SK-N-DZ (cell line): Measurements from ENCODE around the gene RAD51C.
A peak's percentile ranks its signal among the peaks of the same experiment; 100 is the strongest.
"Not testable (repeated sequence)": the region's sequence is repeated elsewhere in the genome, so short reads cannot be mapped to it uniquely, and the experiment has no call there.

Experiments
- DNase-seq: peaks from one replicate; pipeline ENCODE4 v3.0.0-alpha.2; 2015; ENCODE audit warnings: low spot score

The RAD51C gene

GRCh38 chr17:58734811-58735210 is 42.4 kb downstream of the RAD51C start:
- DNase-seq, result no peak

GRCh38 chr17:58741121-58741625 is 48.8 kb downstream of the RAD51C start:
- DNase-seq, result no peak

DNA sequence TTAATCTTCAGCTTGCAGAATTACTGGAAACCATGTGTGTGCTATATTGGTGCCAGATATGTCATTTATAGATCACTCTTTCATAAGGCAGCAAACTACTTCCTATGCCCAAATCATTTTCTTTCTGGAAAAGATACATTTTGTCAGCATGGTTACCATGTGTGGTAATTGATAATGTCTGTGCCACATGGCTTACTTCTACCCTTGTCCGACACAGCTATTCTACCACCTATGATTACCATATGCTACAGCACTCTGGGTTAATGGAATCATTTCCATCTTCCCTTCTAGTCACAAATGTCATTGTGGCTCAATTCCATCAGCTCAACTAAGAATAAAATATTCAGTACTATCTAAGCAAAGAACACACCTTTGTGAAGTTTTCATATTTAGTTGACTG is 55.3 kb downstream of the RAD51C start:
- no peak for DNase-seq

GRCh38 chr17:58749627-58750026 is 57.2 kb downstream of the RAD51C start:
- not testable (repeated sequence) for DNase-seq

- no peak for DNase-seq
These were observed 60.6 kb downstream of the RAD51C start for GRCh38 chr17:58753026-58753425.

GRCh38 chr17:58755269-58755576 is 62.8 kb downstream of the RAD51C start:
- DNase-seq, result no peak

- DNase-seq, result peak; percentile 97
These were observed 63.3 kb downstream of the RAD51C start, which contains the start of gene PPM1E for GRCh38 chr17:58755577-58756245. TSS of gene PPM1E (plus strand) at chr17:58755854.

- DNase-seq, result peak; percentile 57
These were observed 64.1 kb downstream of the RAD51C start for GRCh38 chr17:58756246-58757161.

DNA sequence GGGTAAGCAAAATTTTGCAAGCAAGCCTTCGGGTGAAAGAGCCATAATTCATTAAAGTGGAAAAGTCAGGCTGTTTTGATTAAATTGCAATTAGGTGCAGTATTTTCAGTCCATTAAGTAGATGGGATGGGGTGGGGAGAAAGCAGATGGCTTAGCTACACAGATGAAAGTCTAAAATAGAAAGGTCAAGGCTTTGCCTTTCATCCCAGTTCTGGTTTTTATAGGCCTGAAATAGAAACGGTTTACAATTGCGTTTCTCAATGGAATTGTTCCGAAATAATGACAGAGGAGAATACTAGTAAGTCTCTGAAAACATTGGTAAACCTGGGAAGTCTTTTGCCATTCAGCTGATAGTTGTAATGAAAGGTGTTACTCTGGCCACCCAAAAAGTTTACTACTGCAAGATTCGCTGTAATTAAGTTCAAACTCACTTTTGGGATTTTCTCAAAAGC is 64.8 kb downstream of the RAD51C start:
- DNase-seq, result no peak

DNA sequence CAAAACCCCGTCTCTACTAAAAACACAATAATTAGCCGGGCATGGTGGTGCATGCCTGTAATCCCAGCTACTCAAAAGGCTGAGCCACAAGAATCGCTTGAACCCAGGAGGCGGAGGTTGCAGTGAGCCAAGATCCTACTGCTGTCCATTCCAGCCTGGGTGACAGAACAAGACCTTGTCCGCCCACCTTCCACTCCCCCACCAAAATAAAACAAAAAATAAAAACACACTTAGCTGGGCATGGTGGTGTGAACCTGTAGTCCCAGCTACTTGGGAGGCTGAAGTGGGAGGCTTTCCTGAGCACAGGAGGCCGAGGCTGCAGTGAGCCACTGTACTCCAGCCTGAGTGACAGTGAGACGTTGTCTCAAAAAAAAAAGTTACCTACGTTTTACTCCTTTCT is 66.5 kb downstream of the RAD51C start:
- no peak for DNase-seq

DNA sequence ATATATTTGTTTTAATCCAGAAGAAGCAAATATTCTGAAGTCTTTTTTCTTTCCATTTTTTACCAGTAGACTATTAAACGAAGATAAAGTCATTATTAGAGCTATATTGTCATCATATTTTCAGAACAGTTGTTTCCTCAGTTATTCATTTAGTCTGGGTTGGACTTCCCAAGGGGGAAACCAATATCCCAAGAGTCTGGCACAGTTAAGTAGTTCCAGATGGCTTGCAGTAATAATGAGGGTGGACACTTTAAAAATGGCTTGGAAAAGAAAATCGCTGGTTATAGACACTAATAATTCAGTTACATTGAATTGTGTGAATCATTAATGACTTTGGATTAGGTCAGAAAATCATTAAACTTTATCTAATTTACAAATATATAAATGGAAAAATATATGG is 67.1 kb downstream of the RAD51C start:
- DNase-seq, result no peak

GRCh38 chr17:58760248-58760647 is 67.8 kb downstream of the RAD51C start:
- no peak for DNase-seq

- DNase-seq, result no peak
These were observed 70.9 kb downstream of the RAD51C start for GRCh38 chr17:58763263-58763662.

GRCh38 chr17:58764373-58764772 is 72.0 kb downstream of the RAD51C start:
- DNase-seq, result no peak

GRCh38 chr17:58778482-58778881 is 86.1 kb downstream of the RAD51C start:
- not testable (repeated sequence) for DNase-seq

GRCh38 chr17:58779446-58779845 is 87.0 kb downstream of the RAD51C start:
- DNase-seq, result no peak

DNA sequence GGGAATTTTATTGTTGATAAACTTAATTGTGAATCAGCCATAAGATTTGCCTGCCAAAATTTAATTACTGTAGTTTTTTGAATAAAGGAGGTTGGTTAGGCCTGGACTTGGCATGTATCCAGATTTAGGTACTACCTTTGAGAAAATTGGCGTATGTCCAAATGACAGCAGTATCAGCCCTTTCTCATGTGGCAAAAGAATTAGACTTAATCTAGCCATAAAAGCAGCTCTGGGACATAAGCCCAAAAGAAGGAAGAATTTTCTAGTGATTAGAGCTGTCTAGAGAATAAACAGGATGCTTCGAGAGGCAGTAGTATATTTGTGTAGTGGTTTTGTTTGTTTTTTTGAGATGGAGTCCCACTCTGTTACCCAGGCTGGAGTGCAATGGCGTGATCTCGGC is 91.0 kb downstream of the RAD51C start:
- no peak for DNase-seq

GRCh38 chr17:58785097-58785496 is 92.7 kb downstream of the RAD51C start:
- no peak for DNase-seq
